Loucy (cell line): ENCODE results near the gene PRKAR1A.

Source experiments
- H2AFZ ChIP-seq: fragments of 200-600 bp; sonication (generic); 2 replicates; pipeline ENCODE4 v1.6.0; 2016; ENCODE audit warnings: antibody characterized with exemption, mild to moderate bottlenecking, low read length, moderate library complexity
- H3F3A ChIP-seq: fragments of 200-600 bp; 2 replicates; pipeline ENCODE4 v1.6.0; 2016; ENCODE audit warnings: antibody characterized with exemption, low read depth, mild to moderate bottlenecking
- H3K27me3 ChIP-seq: fragments of 200-600 bp; sonication (generic); 2 replicates; pipeline ENCODE4 v1.6.1; 2014; ENCODE audit warnings: low read length, mild to moderate bottlenecking; ENCODE audit not compliant: insufficient read depth, poor library complexity, severe bottlenecking
- H3K36me3 ChIP-seq: fragments of 200-600 bp; sonication (generic); 2 replicates; pipeline ENCODE4 v1.6.1; 2016; ENCODE audit warnings: low read length; ENCODE audit not compliant: insufficient read depth
- H3K4me1 ChIP-seq: fragments of 200-600 bp; sonication (generic); 2 replicates; pipeline ENCODE4 v1.5.1; 2014; ENCODE audit warnings: low read length, mild to moderate bottlenecking; ENCODE audit not compliant: insufficient read depth, poor library complexity, severe bottlenecking
- H3K4me2 ChIP-seq: fragments of 200-600 bp; sonication (generic); 2 replicates; pipeline ENCODE4 v1.6.0; 2014; ENCODE audit warnings: antibody characterized with exemption, low read length, low read depth, mild to moderate bottlenecking; ENCODE audit not compliant: poor library complexity, severe bottlenecking
- H3K4me3 ChIP-seq: fragments of 200-600 bp; sonication (generic); 2 replicates; pipeline ENCODE4 v1.5.1; 2014; ENCODE audit warnings: low read length, mild to moderate bottlenecking, mixed read lengths; ENCODE audit not compliant: poor library complexity, severe bottlenecking
- H3K79me2 ChIP-seq: fragments of 200-600 bp; sonication (generic); 2 replicates; pipeline ENCODE4 v1.6.1; 2014; ENCODE audit warnings: low read length; ENCODE audit not compliant: insufficient read depth
- H3K9ac ChIP-seq: fragments of 200-600 bp; sonication (generic); 2 replicates; pipeline ENCODE4 v1.6.0; 2014; ENCODE audit warnings: mild to moderate bottlenecking, low read depth, low read length, moderate library complexity; ENCODE audit not compliant: poor library complexity, severe bottlenecking
- H3K9me2 ChIP-seq: fragments of 200-600 bp; sonication (generic); replicated peaks from 2 replicates; pipeline ENCODE4 v1.6.1; 2016; ENCODE audit warnings: low read depth, low read length, mixed read lengths
- H3K9me3 ChIP-seq: fragments of 200-600 bp; sonication (generic); 2 replicates; pipeline ENCODE4 v1.6.1; 2014; ENCODE audit warnings: mild to moderate bottlenecking, antibody characterized with exemption, low read length, low read depth; ENCODE audit not compliant: insufficient read depth
- H4K20me1 ChIP-seq: fragments of 200-600 bp; sonication (generic); 2 replicates; pipeline ENCODE4 v1.6.0; 2014; ENCODE audit warnings: antibody characterized with exemption, low read length, mild to moderate bottlenecking; ENCODE audit not compliant: insufficient read depth, poor library complexity, severe bottlenecking
- CTCF ChIP-seq: fragments of 200-600 bp; sonication (generic); conservative IDR thresholded peaks from 2 replicates; pipeline ENCODE4 v1.5.1; 2014; ENCODE audit warnings: mild to moderate bottlenecking, antibody characterized with exemption, low read length
- EZH2phosphoT487 ChIP-seq: fragments of 200-600 bp; IDR thresholded peaks from 2 replicates; pipeline ENCODE4 v1.6.1; 2018; ENCODE audit warnings: antibody characterized with exemption, mild to moderate bottlenecking, moderate library complexity, borderline replicate concordance

Gene PRKAR1A

GRCh38 chr17:68596411-68596945, 84.2 kb downstream of the PRKAR1A start:
- no peaks in the 10 kb centered on the region for H3K9me3 ChIP-seq
- no peaks in the 10 kb centered on the region for H3F3A ChIP-seq
- H3K27me3 ChIP-seq, result no peaks in the 10 kb centered on the region
- no peak overlapping the region for H3K9ac ChIP-seq
- no peak overlapping the region for H2AFZ ChIP-seq
- no peaks in the 10 kb centered on the region for H3K79me2 ChIP-seq
- H3K4me2 ChIP-seq, result no peak overlapping the region
- peaks cover 3% of the 10 kb centered on the region for H3K4me1 ChIP-seq
- no peaks in the 10 kb centered on the region for H3K9me2 ChIP-seq
- no peak overlapping the region for H3K4me3 ChIP-seq
- TF ChIP-seq EZH2phosphoT487 (no peak), CTCF (no peak)
- H3K36me3 ChIP-seq, result no peaks in the 10 kb centered on the region
- H4K20me1 ChIP-seq, result no peaks in the 10 kb centered on the region

- no peak overlapping the region for H3K4me3 ChIP-seq
- H3K9me3 ChIP-seq, result no peaks in the 10 kb centered on the region
- H3F3A ChIP-seq, result no peaks in the 10 kb centered on the region
- no peaks in the 10 kb centered on the region for H3K36me3 ChIP-seq
- H3K27me3 ChIP-seq, result no peaks in the 10 kb centered on the region
- no peak overlapping the region for H3K9ac ChIP-seq
- H3K9me2 ChIP-seq, result no peaks in the 10 kb centered on the region
- H4K20me1 ChIP-seq, result no peaks in the 10 kb centered on the region
- H3K79me2 ChIP-seq, result no peaks in the 10 kb centered on the region
- no peak overlapping the region for H3K4me2 ChIP-seq
- no peak for TF ChIP-seq EZH2phosphoT487
- H3K4me1 ChIP-seq, result peaks cover 3% of the 10 kb centered on the region
- H2AFZ ChIP-seq, result no peak overlapping the region
Observed at GRCh38 chr17:68598074-68598473, 85.8 kb downstream of the PRKAR1A start.

GRCh38 chr17:68598545-68598961, 86.3 kb downstream of the PRKAR1A start:
- TF ChIP-seq CTCF (no peak), EZH2phosphoT487 (no peak)
- no peak overlapping the region for H3K9ac ChIP-seq
- H3K4me2 ChIP-seq, result no peak overlapping the region
- no peaks in the 10 kb centered on the region for H3K36me3 ChIP-seq
- no peaks in the 10 kb centered on the region for H3K79me2 ChIP-seq
- no peaks in the 10 kb centered on the region for H3K27me3 ChIP-seq
- no peaks in the 10 kb centered on the region for H3K9me3 ChIP-seq
- no peak overlapping the region for H2AFZ ChIP-seq
- H3K4me3 ChIP-seq, result no peak overlapping the region
- H3F3A ChIP-seq, result no peaks in the 10 kb centered on the region
- no peaks in the 10 kb centered on the region for H4K20me1 ChIP-seq
- H3K4me1 ChIP-seq, result peaks cover 3% of the 10 kb centered on the region
- no peaks in the 10 kb centered on the region for H3K9me2 ChIP-seq

- no peak overlapping the region for H3K4me2 ChIP-seq
- peaks cover 3% of the 10 kb centered on the region for H3K4me1 ChIP-seq
- H2AFZ ChIP-seq, result no peak overlapping the region
- no peaks in the 10 kb centered on the region for H3K27me3 ChIP-seq
- H3F3A ChIP-seq, result no peaks in the 10 kb centered on the region
- no peaks in the 10 kb centered on the region for H3K9me3 ChIP-seq
- H3K4me3 ChIP-seq, result no peak overlapping the region
- no peaks in the 10 kb centered on the region for H4K20me1 ChIP-seq
- no peaks in the 10 kb centered on the region for H3K36me3 ChIP-seq
- H3K9ac ChIP-seq, result no peak overlapping the region
- TF ChIP-seq EZH2phosphoT487 (no peak), CTCF (no peak)
- no peaks in the 10 kb centered on the region for H3K79me2 ChIP-seq
- H3K9me2 ChIP-seq, result no peaks in the 10 kb centered on the region
Observed at GRCh38 chr17:68599091-68599490, 86.9 kb downstream of the PRKAR1A start.
